Muscle of back (tissue), 11 donors: ENCODE measurements around the gene TOMM34. TPM values are rescaled to one million over a fixed set of nuclear protein-coding genes. Genes with fewer than 3 reads are reported as not detected.
A peak's percentile ranks its signal among the peaks of the same experiment; 100 is the strongest.

Experiments used
- DNase-seq, 3 donors: peaks; one replicate each; pipeline versions ENCODE4 v3.0.0 to v3.0.0-alpha.2; 2013
- polyA plus RNA-seq, 10 donors: library from polyadenylated mRNA; unstranded; fragments of 120-200 nt; gene quantifications; one replicate each; pipeline ENCODE4 v1.2.1, GENCODE V29; 2013; ENCODE audit not compliant: insufficient read length in 10 of 10

Gene TOMM34
- polyA plus RNA-seq, 10 donors, result 12.2 to 18.8 (median 13.6) TPM

DNA sequence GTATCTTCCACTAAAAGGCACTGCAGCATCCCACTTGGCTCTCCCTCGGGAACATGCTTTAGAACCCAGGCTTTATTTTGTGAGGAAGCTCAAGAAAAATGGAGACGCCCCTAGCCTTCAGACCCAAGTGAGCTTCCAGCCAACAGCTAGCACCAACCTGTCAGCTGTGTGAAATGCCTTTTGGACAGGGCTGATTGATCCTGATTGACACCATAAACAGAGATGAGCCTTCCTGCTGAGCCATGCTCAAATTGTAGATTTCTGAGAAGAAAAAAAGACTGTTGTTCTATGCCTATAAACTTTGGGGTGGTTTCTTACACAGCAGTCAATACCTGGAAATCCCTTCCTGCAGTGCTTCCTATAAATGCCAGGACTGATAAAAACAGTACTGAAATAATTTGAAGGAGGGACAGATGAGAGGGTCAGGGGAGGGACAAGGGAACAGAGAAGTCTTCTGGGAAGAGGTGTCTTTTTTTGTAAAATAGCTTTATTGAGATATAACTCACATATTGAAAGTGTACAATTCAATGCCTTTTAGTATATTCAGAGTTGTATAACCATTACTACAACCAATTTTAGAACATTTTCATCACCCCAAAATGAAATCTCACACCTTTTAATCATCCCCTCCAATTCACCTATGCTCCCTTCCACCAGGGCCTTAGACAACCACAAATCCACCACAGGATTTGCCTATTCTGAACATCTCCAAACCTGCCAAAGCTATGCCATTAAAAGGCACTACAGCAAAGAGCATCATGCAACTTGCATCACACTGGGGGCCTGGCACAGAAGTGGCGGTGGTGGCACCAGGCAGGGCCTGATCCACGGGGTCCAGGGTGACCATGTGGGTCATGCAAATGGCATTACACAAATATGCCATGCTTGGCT lies 3.4 kb upstream of the TOMM34 start:
- no peak for DNase-seq

DNA sequence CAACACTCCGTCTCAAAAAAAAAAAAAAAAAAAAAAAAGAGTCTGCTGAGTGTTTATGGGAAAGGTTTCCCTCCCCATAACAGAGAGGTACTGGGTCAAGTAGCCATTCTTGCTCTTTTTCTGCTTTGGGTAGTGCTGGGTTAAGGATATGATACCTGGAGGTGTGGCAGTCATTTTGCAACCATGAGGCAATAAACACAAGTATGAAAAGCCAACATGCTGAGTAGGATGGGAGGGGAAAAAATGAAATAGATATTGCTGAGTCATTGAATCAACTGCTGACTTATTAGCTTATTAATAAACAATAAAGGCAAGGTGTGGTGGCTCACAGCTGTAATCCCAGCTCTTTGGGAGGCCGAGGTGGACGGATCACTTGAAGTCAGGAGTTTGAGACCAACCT lies 2.3 kb upstream of the TOMM34 start:
- DNase-seq, result no peak

DNA sequence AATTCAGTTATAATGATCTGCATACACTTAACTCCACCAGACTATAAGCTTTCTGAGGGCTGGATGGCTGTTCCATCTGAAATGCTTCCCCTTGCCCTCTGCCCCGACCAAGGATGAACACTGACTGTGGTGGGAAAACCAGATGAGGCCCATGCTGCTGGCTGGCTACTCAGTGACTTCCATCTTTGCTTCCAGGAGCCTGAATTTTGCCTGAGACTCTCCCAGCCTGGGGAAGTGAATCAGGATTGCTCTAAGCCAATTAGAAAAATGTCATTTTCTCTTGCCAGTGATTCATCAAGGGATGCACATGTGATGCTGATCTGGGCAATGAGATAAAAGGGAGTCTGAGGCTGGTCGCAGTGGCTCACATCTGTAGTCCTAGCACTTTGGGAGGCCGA lies 1.7 kb upstream of the TOMM34 start:
- no peak for DNase-seq

DNA sequence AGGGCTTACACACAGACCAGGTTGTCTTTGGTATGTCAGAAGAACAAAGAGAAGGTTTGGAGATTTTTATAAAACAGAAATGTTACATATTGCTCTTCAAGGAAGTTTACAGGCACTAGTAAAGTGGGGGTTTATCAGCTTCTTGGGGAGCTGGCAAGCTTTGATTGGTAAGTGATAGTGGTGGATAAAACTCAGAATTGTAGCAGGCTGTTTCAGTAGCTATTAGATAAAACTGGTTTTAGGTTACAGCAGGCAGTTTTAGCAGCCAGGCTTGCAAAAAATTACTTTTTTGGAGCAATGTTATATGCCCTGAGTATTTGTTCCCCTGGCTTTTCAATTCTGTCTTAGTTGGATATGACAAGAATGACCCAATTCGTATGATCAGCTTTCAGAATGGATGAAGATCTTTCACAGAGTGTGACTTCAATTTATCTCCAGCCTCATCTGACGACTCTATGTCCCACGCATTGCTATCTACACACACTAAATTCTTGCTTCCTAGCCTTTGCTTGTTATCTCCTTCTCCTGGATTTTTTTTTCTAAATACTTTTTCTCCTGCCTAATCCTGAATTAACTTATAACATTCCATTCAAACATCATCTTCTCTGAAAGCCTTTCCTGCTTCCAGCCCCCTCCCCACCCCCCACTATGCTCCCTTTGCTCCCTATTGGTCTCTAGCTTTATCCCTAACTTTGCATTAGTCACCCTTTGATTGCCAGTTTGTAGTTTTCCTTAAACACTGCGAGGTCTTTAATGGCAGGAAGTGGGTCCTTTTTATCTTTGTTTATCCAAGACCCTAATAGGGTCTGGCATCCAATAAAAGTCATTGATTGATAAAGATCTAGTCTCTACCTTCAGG lies 1.0 kb upstream of the TOMM34 start:
- DNase-seq, result no peak

DNA sequence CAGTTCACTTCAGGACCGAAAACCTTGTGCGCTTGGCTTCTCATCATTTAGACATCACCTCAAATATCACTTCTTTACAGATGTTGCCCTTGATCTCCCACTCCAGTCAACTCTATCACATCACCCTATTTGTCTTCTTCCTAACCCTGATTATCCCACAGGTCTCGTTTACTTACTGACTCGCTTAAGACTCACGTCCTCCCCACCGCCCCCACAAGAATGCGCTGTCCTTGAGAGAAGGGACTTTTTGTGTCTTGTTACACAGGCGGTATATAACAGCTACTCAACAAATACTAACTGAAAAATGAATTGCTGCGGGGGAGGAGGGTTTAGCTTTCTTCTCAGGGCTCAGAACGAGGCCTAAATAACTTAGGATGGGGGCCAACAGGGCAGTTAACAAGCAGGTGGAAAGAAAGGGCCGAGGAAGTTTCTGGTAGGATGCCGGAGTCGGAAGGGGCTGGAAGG lies 527 bp downstream of the TOMM34 start:
- peak in 1 of 3 donors; percentile 35 for DNase-seq

DNA sequence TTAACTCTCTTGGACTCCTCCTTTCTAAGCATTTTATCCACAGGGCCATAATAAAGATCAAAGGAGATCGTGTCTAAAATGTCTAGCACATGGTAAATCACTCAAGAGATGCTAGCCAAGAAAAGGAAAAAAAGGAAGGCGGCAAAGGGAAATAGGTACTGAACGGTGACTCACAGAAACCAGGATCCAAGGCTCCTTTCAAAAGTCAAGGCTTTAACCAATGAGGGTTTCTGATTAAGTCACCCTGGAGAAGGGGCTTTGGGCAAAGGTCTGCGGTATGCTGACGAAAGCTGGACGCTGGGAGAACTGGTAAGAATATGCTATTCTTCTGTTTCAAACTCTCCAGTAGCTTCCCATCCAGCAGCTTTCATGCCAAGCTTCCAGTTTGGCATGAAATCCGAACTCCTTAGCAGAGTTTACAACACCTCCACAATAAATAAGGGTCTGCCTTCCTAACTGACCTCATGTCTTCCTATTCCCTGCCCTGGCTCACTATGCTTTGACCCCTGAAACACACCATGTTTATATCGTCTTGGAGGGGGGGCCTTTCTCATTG lies 1.0 kb downstream of the TOMM34 start:
- peak in 2 of 3 donors; percentile 27 to 35 for DNase-seq

DNA sequence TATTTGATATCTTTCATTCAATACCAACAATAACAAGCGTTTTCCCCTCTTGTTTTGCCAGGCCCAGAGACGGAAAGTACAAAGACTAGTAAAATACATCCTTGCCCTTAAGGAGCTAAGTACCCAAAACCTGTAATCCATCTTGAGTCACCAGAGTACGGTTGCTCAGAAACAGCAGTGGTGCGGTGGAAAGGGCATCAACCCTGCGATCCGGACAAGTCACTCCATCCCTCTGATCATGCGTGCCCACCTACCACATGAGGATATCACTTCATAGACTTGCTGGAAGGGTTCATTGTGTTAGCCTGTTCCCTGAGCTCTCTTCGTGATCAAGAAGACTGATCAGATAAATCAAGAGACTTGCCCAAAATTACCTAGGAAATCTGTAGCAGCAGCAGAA lies 1.9 kb downstream of the TOMM34 start:
- no peak for DNase-seq

DNA sequence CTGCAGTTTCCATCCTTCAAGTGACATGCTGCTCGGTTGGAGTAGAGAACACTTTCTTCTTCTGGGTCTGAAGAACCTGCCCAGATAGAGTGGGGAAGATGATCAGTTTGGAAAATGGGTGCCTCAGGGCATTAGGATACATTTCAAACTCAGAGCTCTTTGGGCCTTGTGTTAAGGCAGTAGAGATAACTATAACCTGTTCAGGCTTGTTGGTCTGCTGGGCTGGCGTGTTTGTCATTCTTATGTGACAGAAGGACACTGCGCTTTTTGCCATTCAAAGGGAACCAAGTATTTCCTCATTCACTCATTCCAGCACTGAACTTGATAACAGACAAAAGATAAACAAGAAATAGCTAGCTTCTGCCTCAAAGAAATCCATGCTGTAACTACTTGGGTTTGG lies 3.8 kb downstream of the TOMM34 start:
- DNase-seq, result no peak

DNA sequence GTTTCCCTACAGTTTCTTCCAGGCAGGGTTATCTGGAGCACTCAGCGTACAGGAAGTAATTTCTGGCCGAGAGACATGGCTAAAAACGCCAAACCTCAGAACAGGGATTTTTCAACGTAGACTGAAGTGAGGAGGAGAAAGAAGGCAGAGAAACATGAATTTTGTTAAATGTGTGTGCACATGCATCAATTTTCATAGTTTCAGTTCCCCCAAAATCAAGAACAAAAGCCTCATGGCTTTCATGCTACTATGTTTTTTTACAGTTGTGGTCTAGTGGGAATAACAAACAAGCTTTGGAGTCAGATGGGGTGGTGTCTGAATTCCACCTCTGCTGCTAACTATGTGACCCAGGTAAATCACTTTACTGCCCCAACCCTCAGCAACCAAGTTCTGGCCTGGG lies 4.9 kb downstream of the TOMM34 start:
- no peak for DNase-seq

DNA sequence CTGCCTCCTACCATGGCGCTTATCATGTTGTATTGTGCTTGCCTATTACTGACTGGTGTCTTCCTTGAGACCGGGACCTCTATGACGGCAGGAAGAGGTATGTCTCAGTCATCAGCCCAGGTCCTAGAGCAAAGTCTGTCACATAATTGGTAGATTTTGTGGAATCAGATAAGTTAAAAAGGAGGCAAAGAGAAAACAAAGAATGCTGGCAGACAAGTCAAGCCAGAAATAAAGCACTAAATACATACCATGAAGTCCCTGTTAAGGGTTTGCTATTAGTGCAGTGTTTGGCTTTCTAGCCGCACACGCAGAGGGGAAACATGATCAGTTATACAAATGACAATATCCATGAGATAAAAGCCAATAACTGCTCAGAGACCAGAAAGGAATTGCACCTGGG lies 6.0 kb downstream of the TOMM34 start:
- DNase-seq, result no peak

DNA sequence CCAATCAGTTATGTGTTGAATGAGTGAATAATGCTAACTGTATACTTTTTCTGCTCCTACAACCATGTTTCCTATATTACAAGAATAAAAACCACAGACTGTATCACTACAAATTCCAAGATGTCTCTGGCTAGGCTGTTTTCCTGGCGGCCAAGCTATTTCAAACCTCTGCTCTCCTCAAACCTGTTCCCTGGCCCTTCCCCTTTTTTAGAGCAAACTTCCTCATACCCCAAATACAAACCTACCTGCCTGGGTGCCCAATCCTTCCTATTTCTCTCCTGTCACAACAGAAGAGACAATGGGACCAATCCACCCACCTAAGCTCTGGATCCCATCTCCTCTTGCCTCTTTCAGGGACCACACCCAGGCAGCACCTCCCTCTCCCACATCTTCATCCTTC lies 7.5 kb downstream of the TOMM34 start:
- no peak for DNase-seq

DNA sequence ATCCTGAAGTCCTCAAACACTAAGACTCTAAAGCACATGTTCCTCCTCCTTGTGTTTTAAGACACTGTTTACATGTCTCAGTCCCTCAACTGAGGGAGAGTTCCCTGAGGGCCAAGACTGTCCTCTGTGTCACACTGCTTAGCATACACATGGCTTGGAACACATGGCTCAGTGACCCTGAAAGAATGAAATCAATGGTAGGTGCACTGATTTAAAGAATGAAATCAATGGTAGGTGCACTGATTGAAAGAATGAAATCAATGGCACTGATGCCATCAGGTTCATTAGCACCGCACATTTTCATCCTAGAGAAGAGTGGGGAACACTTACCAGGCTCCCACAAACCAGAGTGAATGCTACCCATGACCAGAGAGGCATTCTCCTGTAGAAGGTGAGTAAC lies 9.8 kb downstream of the TOMM34 start:
- DNase-seq, result no peak

DNA sequence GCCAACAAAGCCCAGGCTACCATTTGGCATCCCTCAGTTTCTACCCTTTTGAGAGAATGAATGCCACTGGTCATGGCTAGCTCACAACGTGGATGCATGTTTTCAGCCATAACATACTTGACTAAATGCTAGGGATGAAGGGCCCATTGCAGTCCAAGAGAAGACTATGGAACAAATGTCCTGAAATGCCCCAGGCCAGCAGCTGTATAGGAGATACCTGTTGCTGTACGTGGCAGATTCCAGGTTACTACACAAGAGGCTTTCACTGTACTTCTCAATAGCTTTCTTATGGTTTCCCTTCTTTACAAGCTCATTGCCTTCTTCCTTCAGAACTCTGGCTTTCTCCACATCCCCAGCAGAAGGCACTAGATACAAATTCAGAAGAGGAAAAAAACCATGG lies 11.7 kb downstream of the TOMM34 start:
- no peak for DNase-seq

DNA sequence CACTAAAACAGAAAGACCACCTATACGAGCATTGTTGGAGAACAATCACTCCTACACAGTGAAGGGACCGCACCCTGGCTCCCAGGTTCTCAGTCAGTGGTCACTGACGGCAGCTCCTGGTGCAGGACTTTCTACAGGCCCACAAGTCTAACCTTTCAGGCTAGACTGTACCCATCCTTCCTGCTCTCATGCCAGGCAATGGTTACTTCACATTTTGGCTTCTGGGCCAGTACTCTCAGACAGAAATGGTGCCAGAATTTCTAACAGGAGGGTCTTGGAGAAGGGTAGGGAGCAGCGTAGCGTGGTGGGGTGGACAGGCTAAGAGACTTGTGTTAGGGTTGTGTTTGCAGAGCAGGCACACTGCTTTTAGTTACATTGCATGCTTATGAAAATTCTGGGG lies 12.1 kb downstream of the TOMM34 start:
- no peak for DNase-seq

DNA sequence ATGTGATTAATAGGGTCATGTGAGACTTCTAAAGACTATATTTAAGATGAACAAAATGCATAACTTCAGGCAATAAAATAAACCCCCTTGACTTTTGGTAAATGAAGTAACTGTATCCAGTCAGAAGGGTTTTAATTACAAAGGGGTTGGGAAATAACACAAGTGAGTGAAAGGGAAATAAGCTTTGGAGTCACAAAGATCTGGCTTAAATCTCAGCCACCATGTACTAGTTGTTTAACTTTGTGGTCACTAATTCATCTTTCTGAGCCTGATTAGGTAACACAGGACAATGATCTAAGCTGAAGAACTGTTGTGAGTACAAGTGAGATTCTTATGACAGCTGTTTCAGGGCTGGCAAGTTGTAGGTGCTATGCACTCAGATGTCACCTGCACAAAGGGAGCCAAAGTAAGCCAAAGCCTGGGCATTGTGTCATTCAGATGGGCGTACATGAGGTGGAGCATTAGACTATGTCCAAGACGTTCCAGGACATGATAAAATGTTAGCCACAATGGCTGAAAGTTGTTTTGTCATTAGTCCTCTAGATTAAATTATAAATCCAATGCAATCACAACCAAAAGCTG lies 13.8 kb downstream of the TOMM34 start:
- no peak for DNase-seq

DNA sequence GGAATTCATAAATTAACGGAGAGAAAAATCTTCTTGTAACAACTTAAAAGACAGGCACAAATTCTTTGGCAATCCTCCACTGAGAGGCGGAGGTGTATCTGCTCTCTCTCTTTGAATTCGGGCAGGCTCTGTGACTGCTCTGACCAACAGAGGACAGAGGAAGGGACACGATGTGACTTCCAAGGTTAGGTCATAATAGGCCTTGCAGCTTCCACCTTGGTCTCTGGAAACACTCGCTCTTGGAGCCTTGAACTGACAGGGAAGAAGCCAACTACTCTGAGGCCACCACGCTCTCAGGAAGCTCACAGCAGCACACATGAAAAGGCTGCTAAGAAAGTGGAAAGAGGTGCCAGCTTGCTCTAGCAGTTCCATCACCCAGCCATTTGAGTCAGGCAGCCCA lies 14.9 kb downstream of the TOMM34 start:
- no peak for DNase-seq

DNA sequence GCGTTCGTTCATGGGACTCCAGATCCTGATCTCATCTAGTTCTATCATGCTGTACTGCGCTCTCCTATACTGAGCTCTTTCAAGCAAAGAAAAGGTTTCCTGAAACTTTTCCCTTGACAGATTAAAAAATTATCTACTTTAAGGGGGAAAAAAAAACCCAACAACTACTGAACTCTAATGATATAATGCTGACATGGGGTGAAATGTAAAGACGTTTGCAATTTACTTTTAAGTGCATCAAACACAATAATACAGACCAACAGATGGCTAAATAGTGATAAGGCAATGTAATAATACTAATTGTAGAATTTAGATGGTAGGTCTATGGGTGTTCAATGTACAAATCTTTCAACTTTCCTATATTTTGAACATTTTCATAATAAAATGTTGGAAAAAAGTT lies 16.4 kb downstream of the TOMM34 start:
- no peak for DNase-seq

DNA sequence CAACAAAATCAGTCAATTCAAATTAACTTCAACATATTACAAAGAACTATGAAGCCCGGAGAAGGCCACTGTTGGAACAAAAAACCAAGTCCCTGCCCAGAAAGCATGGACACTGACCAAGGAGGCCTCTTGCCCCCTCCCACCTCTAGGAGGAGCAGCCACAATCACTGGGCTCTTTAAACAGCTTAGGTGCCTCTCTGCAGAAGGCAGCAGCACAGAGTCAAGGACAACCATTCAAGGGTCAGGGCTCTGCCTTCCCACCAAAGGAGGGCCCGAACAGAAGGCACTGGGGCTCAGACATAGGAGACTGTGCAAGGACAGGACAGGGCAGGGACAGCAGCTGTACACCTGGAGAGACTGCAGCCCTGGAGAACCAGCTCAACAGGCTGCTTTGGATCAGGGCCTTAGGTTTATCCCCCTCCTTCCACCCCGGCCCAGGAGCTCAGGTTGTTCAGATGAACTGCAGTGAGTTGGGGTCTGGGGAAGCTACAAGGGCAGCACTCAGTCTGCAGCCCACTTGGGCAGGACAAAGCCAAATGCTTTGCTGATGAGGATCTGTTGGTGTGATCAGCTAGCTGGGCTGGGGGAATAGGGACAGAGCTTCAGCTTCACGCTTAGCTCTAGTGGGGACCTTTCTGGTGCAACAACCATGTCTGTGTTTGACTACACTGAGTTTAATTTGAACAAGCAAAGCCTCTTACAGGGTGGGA lies 17.8 kb downstream of the TOMM34 start:
- DNase-seq, result no peak

DNA sequence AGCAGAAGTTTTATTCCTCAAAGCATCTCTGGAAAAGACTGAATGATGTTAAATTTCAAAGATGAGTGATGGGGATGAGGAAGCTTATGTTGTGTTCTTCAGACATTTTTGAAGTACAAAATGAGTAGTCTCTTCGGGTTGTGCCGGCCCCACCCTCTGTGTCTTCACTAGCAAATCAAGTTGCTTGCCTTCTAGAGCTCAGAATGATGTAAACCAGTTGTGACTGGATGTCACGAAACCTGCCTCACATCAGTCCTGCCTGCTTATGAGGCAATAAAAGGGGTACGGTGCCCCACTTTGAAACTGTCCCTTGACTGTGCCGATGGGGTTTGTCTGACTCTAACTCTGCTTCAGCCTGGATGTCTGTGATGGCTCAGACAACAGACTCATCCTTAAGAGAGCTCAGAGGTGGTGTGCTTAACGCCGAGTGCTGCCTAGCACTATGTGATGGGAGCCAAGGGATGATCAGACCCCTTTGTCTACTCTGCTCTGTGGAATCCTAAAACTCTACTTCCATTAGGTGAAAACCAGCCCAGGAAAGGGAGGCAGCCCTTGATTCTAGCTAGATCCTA lies 19.0 kb downstream of the TOMM34 start:
- DNase-seq, result no peak

DNA sequence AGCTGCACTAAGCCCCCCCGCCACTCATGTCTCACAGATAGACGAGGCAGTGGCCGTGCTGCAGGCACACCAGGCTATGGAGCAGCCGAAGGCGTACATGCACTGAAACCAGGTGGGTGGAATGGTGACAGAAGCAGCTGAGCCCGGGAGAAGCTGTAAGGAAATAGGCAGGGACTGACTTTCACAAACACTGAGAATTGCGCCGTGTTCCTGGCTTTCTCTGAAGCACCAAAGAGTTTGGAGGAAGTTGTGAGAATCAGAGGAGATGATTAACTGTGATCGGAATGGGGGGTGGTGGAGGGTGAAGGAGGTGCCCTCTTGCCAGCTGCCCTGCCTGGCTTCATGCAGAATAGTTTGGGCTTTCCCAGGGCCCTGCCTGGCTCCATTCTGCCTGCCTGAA lies 21.6 kb downstream of the TOMM34 start:
- DNase-seq, result no peak

DNA sequence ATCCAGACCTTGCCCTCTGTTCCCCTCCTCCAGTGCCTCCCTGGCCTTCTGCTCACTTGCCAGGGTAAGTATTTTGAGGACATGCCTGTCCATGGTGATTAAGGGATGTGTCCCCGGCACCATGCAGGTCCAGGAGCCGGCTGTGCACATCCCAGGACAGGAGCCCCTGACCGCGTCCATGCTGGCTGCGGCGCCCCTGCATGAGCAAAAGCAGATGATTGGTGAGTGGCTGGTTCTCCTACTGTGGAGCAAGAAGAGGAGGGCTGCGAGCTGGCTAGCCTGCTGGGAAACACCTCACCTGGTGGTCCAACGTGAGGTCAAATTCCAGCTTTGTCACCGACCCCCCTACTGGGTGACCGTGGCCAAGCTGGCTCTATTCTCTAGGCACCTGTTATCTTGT lies 23.7 kb downstream of the TOMM34 start:
- DNase-seq, result no peak
